Measurements from ENCODE around the gene ELAVL4. TPM values are rescaled to one million over a fixed set of nuclear protein-coding genes. Genes with fewer than 3 reads are reported as not detected.

The ELAVL4 gene
- total RNA-seq, 2 donors from 2014 or later = 0.54 to 1.5 TPM

GRCh38 chr1:50111503-50111902 lies 2.8 kb downstream of the ELAVL4 start:
- Histone ChIP-seq H3K36me3 (no peaks in the 10 kb centered on the region), H3K9me3 (no peaks in the 10 kb centered on the region), H3K27me3 (no peaks in the 10 kb centered on the region), H3K9ac (ENCODE audit: low read depth in 2 of 2, low read length in 2 of 2) (no peak overlapping the region), H3K4me1 (no peaks in the 10 kb centered on the region), H3K4me3 (no peak overlapping the region), H3K27ac (no peak overlapping the region)
- no peak for TF ChIP-seq CTCF (IDR thresholded peaks at IDR 0.05)
- DNase-seq = no peak
- intact Hi-C loops (cut with DNase I) = no loop called here

- Histone ChIP-seq H3K9me3 (no peaks in the 10 kb centered on the region), H3K4me1 (no peaks in the 10 kb centered on the region), H3K36me3 (no peaks in the 10 kb centered on the region), H3K27ac (no peak overlapping the region), H3K9ac (ENCODE audit: low read depth in 2 of 2, low read length in 2 of 2) (no peak overlapping the region), H3K4me3 (no peak overlapping the region), H3K27me3 (no peaks in the 10 kb centered on the region)
- no peak for DNase-seq
- intact Hi-C loops (cut with DNase I) = no loop called here
- no peak for TF ChIP-seq CTCF (IDR thresholded peaks at IDR 0.05)
Observed at GRCh38 chr1:50112193-50112592, 3.5 kb downstream of the ELAVL4 start.

GRCh38 chr1:50123071-50123470 lies 14.4 kb downstream of the ELAVL4 start:
- Histone ChIP-seq H3K36me3 (no peaks in the 10 kb centered on the region), H3K4me3 (no peak overlapping the region), H3K27ac (no peak overlapping the region), H3K9ac (ENCODE audit: low read depth in 2 of 2, low read length in 2 of 2) (no peak overlapping the region), H3K9me3 (no peaks in the 10 kb centered on the region), H3K4me1 (no peaks in the 10 kb centered on the region), H3K27me3 (no peaks in the 10 kb centered on the region)
- intact Hi-C loops (cut with DNase I) = no loop called here
- no peak for DNase-seq
- no peak for TF ChIP-seq CTCF (IDR thresholded peaks at IDR 0.05)

- Histone ChIP-seq H3K27ac (no peak overlapping the region), H3K4me1 (no peaks in the 10 kb centered on the region), H3K27me3 (no peaks in the 10 kb centered on the region), H3K4me3 (no peak overlapping the region), H3K9me3 (no peaks in the 10 kb centered on the region), H3K36me3 (no peaks in the 10 kb centered on the region), H3K9ac (ENCODE audit: low read depth in 2 of 2, low read length in 2 of 2) (no peak overlapping the region)
- intact Hi-C loops (cut with DNase I) = no loop called here
- DNase-seq = no peak
- TF ChIP-seq CTCF (IDR thresholded peaks at IDR 0.05) = no peak
Observed at GRCh38 chr1:50126927-50127715, 18.4 kb downstream of the ELAVL4 start.

- H3K4me1 ChIP-seq = no peaks in the 10 kb centered on the region
- no peak for DNase-seq
- no peak overlapping the region for H3K27ac ChIP-seq
- no peak overlapping the region for H3K4me3 ChIP-seq
- H3K36me3 ChIP-seq = no peaks in the 10 kb centered on the region
- intact Hi-C loops (cut with DNase I) = no loop called here
- H3K9ac ChIP-seq (ENCODE audit: low read depth in 2 of 2, low read length in 2 of 2) = no peak overlapping the region
- H3K9me3 ChIP-seq = no peaks in the 10 kb centered on the region
- TF ChIP-seq CTCF (IDR thresholded peaks at IDR 0.05) = no peak
- H3K27me3 ChIP-seq = no peaks in the 10 kb centered on the region
Observed at GRCh38 chr1:50129201-50129600, 20.5 kb downstream of the ELAVL4 start.

Measured in colonic mucosa (tissue), 4 donors.